Activated naive CD8-positive, alpha-beta T cell (primary cell): ENCODE measurements around the gene MED20.

Experiments used
- H3K27ac Mint-ChIP-seq: one replicate; pipeline ENCODE4 v1.8.0; 2021; ENCODE audit warnings: mixed read lengths
- H3K27me3 Mint-ChIP-seq: one replicate; pipeline ENCODE4 v1.8.0; 2021; ENCODE audit warnings: mixed read lengths
- H3K36me3 Mint-ChIP-seq: one replicate; pipeline ENCODE4 v1.8.0; 2021; ENCODE audit warnings: mixed read lengths
- H3K4me1 Mint-ChIP-seq: one replicate; pipeline ENCODE4 v1.8.0; 2021; ENCODE audit warnings: low read depth, mixed read lengths
- H3K4me3 Mint-ChIP-seq: one replicate; pipeline ENCODE4 v1.8.0; 2021; ENCODE audit warnings: mild to moderate bottlenecking, mixed read lengths
- H3K9me3 Mint-ChIP-seq: one replicate; pipeline ENCODE4 v1.8.0; 2021; ENCODE audit warnings: low read depth, mixed read lengths

The MED20 gene

GRCh38 chr6:41936073-41936837, 15.3 kb upstream of the MED20 start:
- H3K27me3 Mint-ChIP-seq = no peaks in the 10 kb centered on the region
- peak overlapping the region; percentile 96 for H3K27ac Mint-ChIP-seq
- no peaks in the 10 kb centered on the region for H3K9me3 Mint-ChIP-seq
- peak overlapping the region; percentile 98 for H3K4me3 Mint-ChIP-seq
- H3K36me3 Mint-ChIP-seq = peaks cover 18% of the 10 kb centered on the region
- H3K4me1 Mint-ChIP-seq = peaks cover 74% of the 10 kb centered on the region

- H3K4me1 Mint-ChIP-seq = peaks cover 74% of the 10 kb centered on the region
- H3K9me3 Mint-ChIP-seq = no peaks in the 10 kb centered on the region
- no peaks in the 10 kb centered on the region for H3K27me3 Mint-ChIP-seq
- peak overlapping the region; percentile 98 for H3K4me3 Mint-ChIP-seq
- H3K36me3 Mint-ChIP-seq = peaks cover 18% of the 10 kb centered on the region
- peak overlapping the region; percentile 96 for H3K27ac Mint-ChIP-seq
Observed at GRCh38 chr6:41935685-41936072, 14.7 kb upstream of the MED20 start.

GRCh38 chr6:41935193-41935574, 14.2 kb upstream of the MED20 start:
- Mint-ChIP-seq H3K9me3 (no peaks in the 10 kb centered on the region), H3K27ac (peak overlapping the region; percentile 96), H3K4me1 (peaks cover 71% of the 10 kb centered on the region), H3K27me3 (no peaks in the 10 kb centered on the region), H3K36me3 (peaks cover 15% of the 10 kb centered on the region), H3K4me3 (peak overlapping the region; percentile 59)

- peaks cover 64% of the 10 kb centered on the region for H3K4me1 Mint-ChIP-seq
- H3K9me3 Mint-ChIP-seq = no peaks in the 10 kb centered on the region
- no peaks in the 10 kb centered on the region for H3K27me3 Mint-ChIP-seq
- peak overlapping the region; percentile 96 for H3K27ac Mint-ChIP-seq
- H3K36me3 Mint-ChIP-seq = peaks cover 13% of the 10 kb centered on the region
- H3K4me3 Mint-ChIP-seq = peak overlapping the region; percentile 59
Observed at GRCh38 chr6:41934278-41935192, 13.6 kb upstream of the MED20 start.

DNA sequence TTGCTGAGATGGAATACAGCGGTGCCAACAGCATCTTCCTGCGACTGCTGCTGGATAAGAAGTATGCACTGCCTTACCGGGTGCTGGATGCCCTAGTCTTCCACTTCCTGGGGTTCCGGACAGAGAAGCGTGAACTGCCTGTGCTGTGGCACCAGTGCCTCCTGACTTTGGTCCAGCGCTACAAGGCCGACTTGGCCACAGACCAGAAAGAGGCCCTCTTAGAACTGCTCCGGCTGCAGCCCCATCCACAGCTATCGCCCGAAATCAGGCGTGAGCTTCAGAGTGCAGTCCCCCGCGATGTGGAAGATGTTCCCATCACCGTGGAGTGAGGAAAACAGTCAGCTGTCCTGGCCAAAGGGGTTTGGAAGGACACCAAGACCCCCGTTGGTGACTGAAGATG, 11.4 kb upstream of the MED20 start:
- Mint-ChIP-seq H3K4me3 (no peak overlapping the region), H3K9me3 (no peaks in the 10 kb centered on the region), H3K27me3 (no peaks in the 10 kb centered on the region), H3K4me1 (peaks cover 50% of the 10 kb centered on the region), H3K36me3 (peaks cover 11% of the 10 kb centered on the region), H3K27ac (peak overlapping the region; percentile 72)

- Mint-ChIP-seq H3K27me3 (no peaks in the 10 kb centered on the region), H3K4me3 (no peak overlapping the region), H3K9me3 (no peaks in the 10 kb centered on the region), H3K27ac (peak overlapping the region; percentile 72), H3K36me3 (peaks cover 11% of the 10 kb centered on the region), H3K4me1 (peaks cover 47% of the 10 kb centered on the region)
Observed at GRCh38 chr6:41931792-41932191, 10.9 kb upstream of the MED20 start.

DNA sequence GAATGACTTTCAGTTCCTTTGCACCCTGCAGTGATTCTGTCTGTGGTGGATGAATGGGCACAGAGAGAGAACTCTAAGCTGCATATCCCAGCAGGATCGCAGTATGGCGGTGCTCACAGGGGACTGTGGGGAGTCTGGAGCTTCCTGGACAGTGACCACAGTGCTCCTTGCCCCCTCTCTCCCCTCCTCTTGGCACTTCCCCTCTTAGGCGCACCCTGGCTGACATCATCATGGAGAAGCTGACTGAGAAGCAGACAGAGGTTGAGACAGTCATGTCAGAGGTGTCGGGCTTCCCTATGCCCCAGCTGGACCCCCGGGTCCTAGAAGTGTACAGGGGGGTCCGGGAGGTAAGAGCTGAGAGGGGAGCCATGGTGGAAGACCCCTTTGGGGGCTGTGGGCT, 9.0 kb upstream of the MED20 start:
- H3K4me3 Mint-ChIP-seq = no peak overlapping the region
- no peaks in the 10 kb centered on the region for H3K27me3 Mint-ChIP-seq
- peaks cover 35% of the 10 kb centered on the region for H3K4me1 Mint-ChIP-seq
- H3K36me3 Mint-ChIP-seq = peaks cover 9% of the 10 kb centered on the region
- no peaks in the 10 kb centered on the region for H3K9me3 Mint-ChIP-seq
- H3K27ac Mint-ChIP-seq = peak overlapping the region; percentile 25

- Mint-ChIP-seq H3K9me3 (no peaks in the 10 kb centered on the region), H3K27me3 (no peaks in the 10 kb centered on the region), H3K27ac (peak overlapping the region; percentile 46), H3K4me3 (no peak overlapping the region), H3K36me3 (peaks cover 18% of the 10 kb centered on the region), H3K4me1 (peaks cover 43% of the 10 kb centered on the region)
Observed at GRCh38 chr6:41927253-41927652, 6.3 kb upstream of the MED20 start.

DNA sequence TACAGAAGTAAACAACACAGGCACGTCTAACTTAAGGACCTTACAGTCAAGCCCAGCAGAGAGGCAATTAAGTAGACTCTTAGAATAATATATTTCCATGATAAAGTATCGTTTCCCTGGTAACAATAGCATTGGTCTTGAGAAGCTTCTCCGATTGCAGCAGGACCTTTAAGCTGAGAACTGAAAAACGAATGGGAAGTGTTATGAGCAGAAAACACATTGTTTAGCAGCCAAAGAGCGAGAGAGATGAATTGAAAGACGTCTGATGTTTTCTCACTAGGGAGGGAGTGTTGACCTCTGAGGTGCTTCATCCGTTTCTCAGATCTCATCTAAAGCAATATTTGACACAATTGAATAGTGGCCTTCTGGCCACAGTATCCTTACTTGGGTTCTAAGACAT, 1.2 kb upstream of the MED20 start:
- Mint-ChIP-seq H3K4me3 (peak overlapping the region; percentile 99), H3K9me3 (no peaks in the 10 kb centered on the region)

GRCh38 chr6:41921712-41921998, 716 bp upstream of the MED20 start:
- peak overlapping the region; percentile 100 for H3K27ac Mint-ChIP-seq
- no peaks in the 10 kb centered on the region for H3K9me3 Mint-ChIP-seq
- peak overlapping the region; percentile 99 for H3K4me3 Mint-ChIP-seq
- H3K36me3 Mint-ChIP-seq = peaks cover 17% of the 10 kb centered on the region
- H3K4me1 Mint-ChIP-seq = peaks cover 49% of the 10 kb centered on the region
- H3K27me3 Mint-ChIP-seq = no peaks in the 10 kb centered on the region

More for the DNA sequence above, 1.2 kb upstream of the MED20 start:
- Mint-ChIP-seq H3K36me3 (peaks cover 17% of the 10 kb centered on the region), H3K27ac (peak overlapping the region; percentile 100), H3K4me1 (peaks cover 51% of the 10 kb centered on the region), H3K27me3 (no peaks in the 10 kb centered on the region)

- Mint-ChIP-seq H3K9me3 (no peaks in the 10 kb centered on the region), H3K27ac (peak overlapping the region; percentile 6), H3K27me3 (no peaks in the 10 kb centered on the region), H3K4me3 (no peak overlapping the region), H3K36me3 (peaks cover 9% of the 10 kb centered on the region), H3K4me1 (peaks cover 28% of the 10 kb centered on the region)
Observed at GRCh38 chr6:41917528-41917927, 3.4 kb downstream of the MED20 start.

DNA sequence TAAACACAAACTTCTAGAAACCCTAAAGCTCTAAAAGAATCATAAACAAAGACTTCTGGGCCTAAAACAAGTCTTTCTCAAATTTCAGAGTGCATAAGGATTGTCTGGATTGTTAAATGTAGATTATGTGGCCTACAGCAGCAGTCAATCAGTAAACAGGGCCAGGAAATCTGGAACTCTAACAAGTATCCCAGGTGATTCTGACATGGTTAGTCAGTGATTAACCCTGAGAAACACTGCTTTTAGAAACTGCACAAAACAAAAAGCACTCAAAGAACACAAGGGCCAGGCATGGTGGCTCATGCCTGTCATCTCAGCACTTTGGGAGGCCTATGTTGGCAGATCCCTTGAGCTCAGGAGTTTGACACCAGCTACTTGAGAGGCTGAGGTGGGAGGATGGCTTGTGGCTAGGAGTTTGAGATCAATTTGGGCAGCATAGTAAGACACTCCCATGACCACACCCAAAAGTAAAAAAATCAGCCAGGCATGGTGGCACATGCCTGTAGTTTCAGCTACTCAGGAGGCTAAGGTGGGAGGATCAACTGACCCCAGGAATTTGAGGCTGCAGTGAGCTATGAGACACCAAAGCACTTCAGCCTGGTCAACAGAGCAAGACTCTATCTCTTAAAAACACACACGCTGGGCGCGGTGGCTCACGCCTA, 5.9 kb downstream of the MED20 start:
- Mint-ChIP-seq H3K9me3 (no peaks in the 10 kb centered on the region), H3K4me1 (peaks cover 18% of the 10 kb centered on the region), H3K27ac (no peak overlapping the region), H3K27me3 (no peaks in the 10 kb centered on the region), H3K4me3 (no peak overlapping the region), H3K36me3 (peaks cover 5% of the 10 kb centered on the region)

DNA sequence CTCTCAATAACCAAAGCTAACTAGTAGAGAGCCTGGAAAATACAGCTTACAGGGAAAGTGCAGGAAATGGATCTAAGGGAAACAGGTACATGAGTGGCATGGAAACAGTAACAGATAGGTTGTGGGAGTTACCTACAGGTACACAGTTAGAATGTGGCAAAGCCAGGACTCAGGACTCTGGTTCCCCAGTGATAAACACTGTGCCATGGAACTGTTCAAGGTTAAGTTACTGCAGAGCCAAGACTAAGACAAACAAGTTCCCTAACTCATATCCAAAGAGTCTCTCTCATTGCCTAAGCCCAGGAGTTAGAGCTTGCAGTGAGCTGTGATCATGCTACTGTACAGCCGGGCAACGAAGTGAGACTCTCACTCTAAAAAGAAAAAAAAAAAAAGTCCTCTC, 6.6 kb downstream of the MED20 start:
- Mint-ChIP-seq H3K27ac (no peak overlapping the region), H3K9me3 (no peaks in the 10 kb centered on the region), H3K4me1 (peaks cover 13% of the 10 kb centered on the region), H3K36me3 (peaks cover 5% of the 10 kb centered on the region), H3K4me3 (no peak overlapping the region), H3K27me3 (no peaks in the 10 kb centered on the region)

DNA sequence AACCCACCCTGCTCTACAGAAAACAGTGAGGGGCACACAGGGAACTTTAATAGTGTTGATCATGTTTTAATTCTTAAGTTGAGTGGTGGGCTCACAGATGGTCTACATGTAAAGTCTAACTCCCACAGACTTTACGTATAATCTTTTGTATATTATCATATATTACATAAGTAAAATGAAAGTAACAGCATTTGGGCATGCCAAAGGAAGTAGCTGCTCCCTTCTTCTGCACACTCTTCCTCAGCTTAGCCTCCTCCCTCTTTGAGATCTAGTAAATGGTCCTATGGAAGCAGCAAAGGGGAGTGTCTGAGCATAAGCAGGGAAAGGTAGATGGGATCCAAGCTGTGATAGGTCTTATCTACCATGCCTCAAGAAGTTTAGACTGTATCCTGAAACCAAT, 11.2 kb downstream of the MED20 start:
- Mint-ChIP-seq H3K4me1 (peaks cover 11% of the 10 kb centered on the region), H3K4me3 (no peak overlapping the region), H3K9me3 (no peaks in the 10 kb centered on the region), H3K27ac (peak overlapping the region; percentile 46), H3K27me3 (no peaks in the 10 kb centered on the region), H3K36me3 (peaks cover 11% of the 10 kb centered on the region)

DNA sequence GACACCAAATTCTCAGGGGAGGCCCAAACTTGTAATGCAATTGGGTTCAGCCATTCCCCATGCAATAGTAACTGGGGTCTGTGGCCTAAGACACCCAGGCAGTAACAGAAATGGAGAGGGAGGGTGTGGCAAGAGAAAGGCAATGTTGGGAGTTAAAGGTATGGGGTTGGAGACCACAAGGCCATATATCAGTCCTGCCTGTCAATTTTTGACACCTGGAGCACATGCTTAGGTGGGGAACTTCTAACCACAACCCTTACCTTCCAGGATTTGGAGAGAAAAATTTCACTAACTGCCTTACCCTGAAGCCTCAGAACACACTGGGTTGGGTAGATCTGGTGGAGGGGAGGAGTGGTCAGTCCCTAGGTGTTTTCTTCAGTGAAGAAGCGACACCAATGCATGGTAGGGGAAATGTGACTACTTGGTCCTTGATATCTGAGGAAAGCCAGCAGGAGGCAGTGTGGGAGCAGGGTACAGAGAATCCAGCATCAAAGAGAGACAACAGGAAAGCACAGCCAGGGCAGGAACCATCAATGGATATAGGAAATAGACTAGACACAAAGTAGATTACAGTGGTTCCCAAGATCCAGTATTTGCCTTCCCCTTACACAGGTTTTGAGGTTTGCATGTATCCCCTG, 18.9 kb downstream of the MED20 start:
- Mint-ChIP-seq H3K36me3 (peaks cover 2% of the 10 kb centered on the region), H3K27me3 (no peaks in the 10 kb centered on the region), H3K27ac (no peak overlapping the region), H3K9me3 (no peaks in the 10 kb centered on the region), H3K4me3 (no peak overlapping the region), H3K4me1 (peaks cover 15% of the 10 kb centered on the region)
